SJSA1 (cell line): ENCODE results near the gene TBC1D28. TPM values are rescaled to one million over a fixed set of nuclear protein-coding genes. Genes with fewer than 3 reads are reported as not detected.
A peak's percentile ranks its signal among the peaks of the same experiment; 100 is the strongest.
"Not testable (repeated sequence)": the region's sequence is repeated elsewhere in the genome, so short reads cannot be mapped to it uniquely, and the experiment has no call there.

Source experiments
- DNase-seq, 2 experiments: peaks; one replicate each; pipeline ENCODE4 v3.0.0-alpha.2; 2015 to 2020; ENCODE audit warnings: low spot score in 2 of 2, low read depth in 1 of 2
- H3K27ac ChIP-seq: fragments of 250-450 bp; sonication (Bioruptor Pico); 2 replicates; pipeline ENCODE4 v1.5.1; 2020; ENCODE audit warnings: mild to moderate bottlenecking, moderate library complexity
- H3K27me3 ChIP-seq: fragments of 250-450 bp; sonication (Bioruptor Pico); replicated peaks from 2 replicates; pipeline ENCODE4 v1.5.1; 2020; ENCODE audit warnings: mild to moderate bottlenecking, moderate library complexity
- H3K36me3 ChIP-seq: fragments of 250-450 bp; sonication (Bioruptor Pico); 2 replicates; pipeline ENCODE4 v1.5.1; 2020; ENCODE audit warnings: mild to moderate bottlenecking
- H3K4me1 ChIP-seq: fragments of 250-450 bp; sonication (Bioruptor Pico); replicated peaks from 2 replicates; pipeline ENCODE4 v1.6.1; 2021; ENCODE audit warnings: mild to moderate bottlenecking
- H3K4me3 ChIP-seq: fragments of 250-450 bp; sonication (Bioruptor Pico); 2 replicates; pipeline ENCODE4 v1.5.1; 2020; ENCODE audit warnings: mild to moderate bottlenecking
- H3K9me3 ChIP-seq: fragments of 250-450 bp; sonication (Bioruptor Pico); replicated peaks from 2 replicates; pipeline ENCODE4 v1.5.1; 2020; ENCODE audit warnings: mild to moderate bottlenecking
- total RNA-seq: library from RNA; depleted of rRNA; stranded (reverse); fragments of >200 nt; shearing (Covaris generic); gene quantifications from 2 replicates; pipeline ENCODE4 v1.2.3, GENCODE V29; 2014; rRNA removed

TBC1D28 gene
- total RNA-seq, result not detected in 2 replicates

GRCh38 chr17:18644291-18644690 is at the start of gene TBC1D28:
TBC1D28 (minus strand) TSS chr17:18644391; CDS start chr17:18641352, 3,039 bp downstream.
- not testable (repeated sequence) for H3K4me3 ChIP-seq, DNase-seq, H3K27ac ChIP-seq, H3K9me3 ChIP-seq, H3K4me1 ChIP-seq, H3K27me3 ChIP-seq, H3K36me3 ChIP-seq

GRCh38 chr17:18682668-18683067 is 38.5 kb upstream of the TBC1D28 start:
- not testable (repeated sequence) for DNase-seq, H3K27ac ChIP-seq, H3K4me1 ChIP-seq, H3K36me3 ChIP-seq, H3K4me3 ChIP-seq, H3K27me3 ChIP-seq, H3K9me3 ChIP-seq

- not testable (repeated sequence) for H3K27me3 ChIP-seq, H3K27ac ChIP-seq, H3K9me3 ChIP-seq, H3K4me1 ChIP-seq, H3K36me3 ChIP-seq
- peak; percentile 83 to 93 for DNase-seq
- H3K4me3 ChIP-seq, result peak within 1 kb of the TSS; percentile 33
Measured at GRCh38 chr17:18681767-18682571, 37.8 kb upstream of the TBC1D28 start, which contains the start of gene FOXO3B. FOXO3B (minus strand) TSS chr17:18682314; CDS start chr17:18681651, 663 bp downstream.

GRCh38 chr17:18677381-18677780 is 33.2 kb upstream of the TBC1D28 start:
- not testable (repeated sequence) for H3K27me3 ChIP-seq, H3K36me3 ChIP-seq, DNase-seq, H3K27ac ChIP-seq, H3K9me3 ChIP-seq, H3K4me1 ChIP-seq, H3K4me3 ChIP-seq

GRCh38 chr17:18676928-18677327 is 32.7 kb upstream of the TBC1D28 start:
- not testable (repeated sequence) for H3K27ac ChIP-seq, DNase-seq

GRCh38 chr17:18672395-18673227 is 28.4 kb upstream of the TBC1D28 start:
- H3K4me3 ChIP-seq, DNase-seq, H3K36me3 ChIP-seq, H3K27ac ChIP-seq, H3K27me3 ChIP-seq, H3K4me1 ChIP-seq, H3K9me3 ChIP-seq: not testable (repeated sequence)

More at GRCh38 chr17:18676928-18677327, 32.7 kb upstream of the TBC1D28 start:
- not testable (repeated sequence) for H3K4me1 ChIP-seq, H3K27me3 ChIP-seq, H3K4me3 ChIP-seq, H3K9me3 ChIP-seq, H3K36me3 ChIP-seq

GRCh38 chr17:18668625-18669024 is 24.4 kb upstream of the TBC1D28 start:
- H3K4me1 ChIP-seq, H3K9me3 ChIP-seq, H3K36me3 ChIP-seq, DNase-seq, H3K27me3 ChIP-seq, H3K27ac ChIP-seq, H3K4me3 ChIP-seq: not testable (repeated sequence)

GRCh38 chr17:18667535-18667934 is 23.3 kb upstream of the TBC1D28 start:
- not testable (repeated sequence) for DNase-seq, H3K27ac ChIP-seq, H3K9me3 ChIP-seq, H3K4me1 ChIP-seq, H3K27me3 ChIP-seq, H3K4me3 ChIP-seq, H3K36me3 ChIP-seq

GRCh38 chr17:18666326-18666725 is 22.1 kb upstream of the TBC1D28 start:
- H3K36me3 ChIP-seq, H3K4me3 ChIP-seq, H3K27me3 ChIP-seq, DNase-seq, H3K9me3 ChIP-seq, H3K4me1 ChIP-seq, H3K27ac ChIP-seq: not testable (repeated sequence)

- not testable (repeated sequence) for DNase-seq
Measured at GRCh38 chr17:18661924-18662624, 17.9 kb upstream of the TBC1D28 start.

GRCh38 chr17:18650094-18650493 is 5.9 kb upstream of the TBC1D28 start:
- not testable (repeated sequence) for H3K4me3 ChIP-seq, H3K27me3 ChIP-seq, H3K27ac ChIP-seq, DNase-seq, H3K4me1 ChIP-seq, H3K36me3 ChIP-seq, H3K9me3 ChIP-seq

More at GRCh38 chr17:18661924-18662624, 17.9 kb upstream of the TBC1D28 start:
- not testable (repeated sequence) for H3K4me3 ChIP-seq, H3K36me3 ChIP-seq, H3K27me3 ChIP-seq, H3K9me3 ChIP-seq, H3K27ac ChIP-seq, H3K4me1 ChIP-seq

GRCh38 chr17:18643124-18643523 is 1.1 kb downstream of the TBC1D28 start:
- not testable (repeated sequence) for H3K4me1 ChIP-seq

GRCh38 chr17:18638357-18638756 is 5.8 kb downstream of the TBC1D28 start:
- not testable (repeated sequence) for H3K9me3 ChIP-seq, DNase-seq, H3K4me3 ChIP-seq

More at GRCh38 chr17:18643124-18643523, 1.1 kb downstream of the TBC1D28 start:
- not testable (repeated sequence) for H3K9me3 ChIP-seq, H3K27ac ChIP-seq, H3K36me3 ChIP-seq, H3K27me3 ChIP-seq, H3K4me3 ChIP-seq, DNase-seq

GRCh38 chr17:18636237-18636636 is 8.0 kb downstream of the TBC1D28 start:
- not testable (repeated sequence) for H3K9me3 ChIP-seq, H3K27me3 ChIP-seq, H3K4me3 ChIP-seq, DNase-seq, H3K36me3 ChIP-seq, H3K4me1 ChIP-seq, H3K27ac ChIP-seq

More at GRCh38 chr17:18638357-18638756, 5.8 kb downstream of the TBC1D28 start:
- H3K4me1 ChIP-seq, H3K36me3 ChIP-seq, H3K27me3 ChIP-seq, H3K27ac ChIP-seq: not testable (repeated sequence)
